Neural cell (in vitro differentiated cells): ENCODE data around the gene MYH6.

Experiments
- EP300 ChIP-seq: fragments of 450-650 bp; conservative IDR thresholded peaks from 2 replicates; pipeline ENCODE4 v1.6.1; 2014; ENCODE audit warnings: antibody characterized with exemption, mild to moderate bottlenecking, moderate library complexity; ENCODE audit not compliant: poor library complexity, severe bottlenecking
- POLR2AphosphoS5 ChIP-seq: IDR thresholded peaks from 2 replicates; pipeline ENCODE4 v1.6.1; 2012
- SMC3 ChIP-seq: fragments of 450-650 bp; conservative IDR thresholded peaks from 2 replicates; pipeline ENCODE4 v1.6.1; 2014; ENCODE audit warnings: antibody characterized with exemption, mild to moderate bottlenecking, moderate library complexity; ENCODE audit not compliant: poor library complexity
- TF ChIP-seq, protein P1 (sequence below): fragments of 450-650 bp; IDR thresholded peaks from 2 replicates; pipeline ENCODE4 v1.5.1; 2014; ENCODE audit warnings: antibody characterized with exemption, mild to moderate bottlenecking, moderate library complexity; ENCODE audit not compliant: poor library complexity, severe bottlenecking

DNA sequence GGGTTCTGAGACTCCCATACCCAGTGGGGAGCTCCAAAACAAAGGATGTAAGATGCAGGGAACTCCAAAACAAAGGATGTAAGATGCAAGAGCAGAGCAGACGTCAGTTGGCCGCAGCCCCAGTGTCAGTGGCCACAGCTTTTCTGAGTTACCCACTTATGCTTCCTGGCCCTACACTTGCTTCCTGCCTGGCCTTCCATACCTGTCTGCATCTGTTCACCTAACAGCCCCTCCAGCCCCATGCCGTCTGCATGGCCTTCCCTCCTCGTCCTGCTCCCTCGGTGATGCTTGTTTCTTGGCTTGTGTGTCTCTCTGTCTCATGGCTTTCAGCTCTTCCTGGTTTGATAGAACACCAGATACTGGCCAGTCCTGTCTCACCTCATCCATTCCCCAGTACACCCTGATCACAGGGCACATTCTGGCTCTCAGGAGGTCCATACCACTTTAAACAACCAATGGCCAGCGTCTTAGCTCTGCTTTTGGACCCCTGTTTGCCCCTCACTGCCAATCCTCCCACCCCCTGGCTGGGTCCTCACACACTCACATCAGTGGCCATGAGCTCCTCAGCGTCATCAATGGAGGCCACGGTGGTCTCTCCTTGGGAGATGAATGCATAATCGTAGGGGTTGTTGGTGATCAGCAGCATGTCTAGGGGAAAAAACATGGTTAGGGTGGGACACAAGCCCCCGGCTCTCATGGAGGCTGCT lies 22.1 kb upstream of the MYH6 start:
- no peak for TF ChIP-seq EP300
- TF ChIP-seq, protein P1, sequence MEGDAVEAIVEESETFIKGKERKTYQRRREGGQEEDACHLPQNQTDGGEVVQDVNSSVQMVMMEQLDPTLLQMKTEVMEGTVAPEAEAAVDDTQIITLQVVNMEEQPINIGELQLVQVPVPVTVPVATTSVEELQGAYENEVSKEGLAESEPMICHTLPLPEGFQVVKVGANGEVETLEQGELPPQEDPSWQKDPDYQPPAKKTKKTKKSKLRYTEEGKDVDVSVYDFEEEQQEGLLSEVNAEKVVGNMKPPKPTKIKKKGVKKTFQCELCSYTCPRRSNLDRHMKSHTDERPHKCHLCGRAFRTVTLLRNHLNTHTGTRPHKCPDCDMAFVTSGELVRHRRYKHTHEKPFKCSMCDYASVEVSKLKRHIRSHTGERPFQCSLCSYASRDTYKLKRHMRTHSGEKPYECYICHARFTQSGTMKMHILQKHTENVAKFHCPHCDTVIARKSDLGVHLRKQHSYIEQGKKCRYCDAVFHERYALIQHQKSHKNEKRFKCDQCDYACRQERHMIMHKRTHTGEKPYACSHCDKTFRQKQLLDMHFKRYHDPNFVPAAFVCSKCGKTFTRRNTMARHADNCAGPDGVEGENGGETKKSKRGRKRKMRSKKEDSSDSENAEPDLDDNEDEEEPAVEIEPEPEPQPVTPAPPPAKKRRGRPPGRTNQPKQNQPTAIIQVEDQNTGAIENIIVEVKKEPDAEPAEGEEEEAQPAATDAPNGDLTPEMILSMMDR, result no peak
- TF ChIP-seq POLR2AphosphoS5, result no peak
- no peak for TF ChIP-seq SMC3
